HL-60 (cell line): ENCODE measurements around the gene RNH1.

ENCODE experiments used
- DNase-seq, 2 experiments: peaks; one replicate each; pipeline ENCODE4 v3.0.0-alpha.2; 2010 to 2020; ENCODE audit warnings: low read depth in 1 of 2, low spot score in 1 of 2
- H3K27ac ChIP-seq: fragments of 250-450 bp; sonication (Bioruptor Pico); replicated peaks from 2 replicates; pipeline ENCODE4 v1.5.1; 2020; ENCODE audit warnings: mild to moderate bottlenecking, moderate library complexity
- H3K27me3 ChIP-seq: fragments of 250-450 bp; sonication (Bioruptor Pico); 2 replicates; pipeline ENCODE4 v1.5.1; 2021; ENCODE audit warnings: mild to moderate bottlenecking, moderate library complexity; ENCODE audit not compliant: insufficient read depth, poor library complexity, severe bottlenecking
- H3K4me3 ChIP-seq: replicated peaks from 2 replicates; pipeline ENCODE4 v1.5.1; 2011; ENCODE audit warnings: mild to moderate bottlenecking, control low read depth, low read length; ENCODE audit not compliant: insufficient read depth
- GABPA ChIP-seq: IDR thresholded peaks from 2 replicates; pipeline ENCODE4 v1.6.1; 2012; ENCODE audit warnings: low read depth
- POLR2AphosphoS5 ChIP-seq: IDR thresholded peaks from 2 replicates; pipeline ENCODE4 v1.6.1; 2012; ENCODE audit warnings: low read depth
- REST ChIP-seq: IDR thresholded peaks from 2 replicates; pipeline ENCODE4 v1.6.1; 2012; ENCODE audit warnings: low read depth; ENCODE audit not compliant: insufficient replicate concordance
- SPI1 ChIP-seq: IDR thresholded peaks from 2 replicates; pipeline ENCODE4 v1.6.1; 2012; ENCODE audit warnings: low read depth, mild to moderate bottlenecking, borderline replicate concordance
- TF ChIP-seq, protein P1 (sequence below): IDR thresholded peaks from one replicate; pipeline ENCODE4 v1.5.1; 2011; ENCODE audit warnings: low read length, control low read depth, inconsistent platforms; ENCODE audit not compliant: insufficient read depth

The RNH1 gene

DNA sequence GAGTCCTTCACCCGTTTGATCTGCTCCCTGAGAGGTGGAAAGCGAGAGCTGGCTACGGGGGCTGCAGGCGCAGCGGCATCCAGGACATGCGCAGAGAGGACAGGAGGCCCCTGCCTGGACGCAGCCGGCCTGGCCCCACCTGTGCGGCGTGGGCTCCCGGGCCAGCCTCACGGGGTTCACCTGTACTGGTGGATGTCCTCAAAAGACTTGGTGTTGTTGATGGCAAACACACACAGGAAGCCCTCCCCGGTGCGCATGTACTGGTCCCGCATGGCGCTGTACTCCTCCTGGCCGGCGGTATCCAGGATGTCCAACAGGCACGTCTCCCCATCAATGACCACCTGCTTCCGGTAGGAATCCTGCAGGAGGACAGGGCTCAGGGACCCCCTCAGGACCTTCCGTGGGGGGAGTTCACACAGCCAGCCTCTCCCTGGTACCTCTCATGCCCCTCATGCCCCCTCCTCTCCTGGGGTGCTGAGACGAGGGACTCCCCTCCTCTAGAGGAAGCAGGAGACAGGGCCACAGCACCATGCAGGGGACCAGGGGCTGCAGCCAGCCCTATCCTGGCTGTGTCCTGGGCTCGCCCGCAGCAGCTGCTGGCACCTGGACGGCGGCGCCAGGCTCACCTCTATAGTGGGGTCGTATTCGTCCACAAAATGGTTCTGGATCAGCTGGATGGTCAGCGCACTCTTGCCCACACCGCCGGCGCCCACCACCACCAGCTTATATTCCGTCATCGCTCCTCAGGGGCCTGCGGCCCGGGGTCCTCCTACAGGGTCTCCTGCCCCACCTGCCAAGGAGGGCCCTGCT, 26.7 kb upstream of the RNH1 start:
- no peak overlapping the region for H3K27ac ChIP-seq
- DNase-seq, result no peak
- H3K27me3 ChIP-seq, result no peaks in the 10 kb centered on the region
- TF ChIP-seq SPI1 (no peak), REST (no peak), POLR2AphosphoS5 (no peak), GABPA (no peak)
- H3K4me3 ChIP-seq, result peak overlapping the region; percentile 84; the same call in 1 of the 2 replicates

DNA sequence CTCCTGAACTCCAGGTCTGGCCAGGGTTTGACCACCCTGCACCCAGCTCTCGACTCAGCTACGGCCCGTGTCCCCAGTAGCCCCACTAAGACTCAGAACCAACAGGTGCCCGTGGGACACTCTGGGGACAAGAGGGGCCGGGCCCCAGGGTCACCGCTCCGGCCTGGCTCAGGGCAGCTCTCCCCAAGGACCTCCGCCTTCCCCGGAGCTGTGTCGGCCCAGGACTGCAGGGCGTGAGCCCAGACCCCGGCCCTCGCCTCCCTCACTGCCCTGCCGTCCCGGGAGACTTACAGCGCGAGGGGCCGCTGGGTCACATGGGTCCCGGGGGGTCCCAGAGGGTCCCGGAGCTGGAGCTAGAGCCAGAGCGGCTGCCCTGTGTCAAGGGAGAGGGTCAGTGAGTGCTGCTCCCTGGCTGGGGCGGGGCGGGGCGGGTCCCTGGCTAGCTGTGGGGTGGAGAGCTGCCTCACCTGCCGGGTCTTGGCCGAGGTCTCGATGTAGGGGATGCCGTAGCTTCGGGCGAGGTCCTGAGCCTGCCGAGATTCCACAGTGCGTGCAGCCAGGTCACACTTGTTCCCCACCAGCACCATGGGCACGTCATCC, 26.0 kb upstream of the RNH1 start:
- no peak overlapping the region for H3K27ac ChIP-seq

GRCh38 chr11:532527-532985, 25.5 kb upstream of the RNH1 start:
- Histone ChIP-seq H3K27me3 (no peaks in the 10 kb centered on the region), H3K27ac (no peak overlapping the region), H3K4me3 (no peak overlapping the region)
- TF ChIP-seq, protein P1, sequence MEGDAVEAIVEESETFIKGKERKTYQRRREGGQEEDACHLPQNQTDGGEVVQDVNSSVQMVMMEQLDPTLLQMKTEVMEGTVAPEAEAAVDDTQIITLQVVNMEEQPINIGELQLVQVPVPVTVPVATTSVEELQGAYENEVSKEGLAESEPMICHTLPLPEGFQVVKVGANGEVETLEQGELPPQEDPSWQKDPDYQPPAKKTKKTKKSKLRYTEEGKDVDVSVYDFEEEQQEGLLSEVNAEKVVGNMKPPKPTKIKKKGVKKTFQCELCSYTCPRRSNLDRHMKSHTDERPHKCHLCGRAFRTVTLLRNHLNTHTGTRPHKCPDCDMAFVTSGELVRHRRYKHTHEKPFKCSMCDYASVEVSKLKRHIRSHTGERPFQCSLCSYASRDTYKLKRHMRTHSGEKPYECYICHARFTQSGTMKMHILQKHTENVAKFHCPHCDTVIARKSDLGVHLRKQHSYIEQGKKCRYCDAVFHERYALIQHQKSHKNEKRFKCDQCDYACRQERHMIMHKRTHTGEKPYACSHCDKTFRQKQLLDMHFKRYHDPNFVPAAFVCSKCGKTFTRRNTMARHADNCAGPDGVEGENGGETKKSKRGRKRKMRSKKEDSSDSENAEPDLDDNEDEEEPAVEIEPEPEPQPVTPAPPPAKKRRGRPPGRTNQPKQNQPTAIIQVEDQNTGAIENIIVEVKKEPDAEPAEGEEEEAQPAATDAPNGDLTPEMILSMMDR, result no peak
- no peak for TF ChIP-seq REST
- TF ChIP-seq GABPA, result no peak
- no peak for TF ChIP-seq SPI1
- no peak for TF ChIP-seq POLR2AphosphoS5
- no peak for DNase-seq

More for the DNA sequence above, 26.0 kb upstream of the RNH1 start:
- DNase-seq, result no peak
- Histone ChIP-seq H3K4me3 (no peak overlapping the region), H3K27me3 (no peaks in the 10 kb centered on the region)
- TF ChIP-seq POLR2AphosphoS5 (no peak), GABPA (no peak), SPI1 (no peak), REST (no peak)
- TF ChIP-seq, protein P1, result no peak
